ENCODE results near the gene CTNNA3. TPM values are rescaled to one million over a fixed set of nuclear protein-coding genes. Genes with fewer than 3 reads are reported as not detected.

The CTNNA3 gene
- total RNA-seq, 2 donors from 2014 or later = 0.37 to 1.1 TPM

DNA sequence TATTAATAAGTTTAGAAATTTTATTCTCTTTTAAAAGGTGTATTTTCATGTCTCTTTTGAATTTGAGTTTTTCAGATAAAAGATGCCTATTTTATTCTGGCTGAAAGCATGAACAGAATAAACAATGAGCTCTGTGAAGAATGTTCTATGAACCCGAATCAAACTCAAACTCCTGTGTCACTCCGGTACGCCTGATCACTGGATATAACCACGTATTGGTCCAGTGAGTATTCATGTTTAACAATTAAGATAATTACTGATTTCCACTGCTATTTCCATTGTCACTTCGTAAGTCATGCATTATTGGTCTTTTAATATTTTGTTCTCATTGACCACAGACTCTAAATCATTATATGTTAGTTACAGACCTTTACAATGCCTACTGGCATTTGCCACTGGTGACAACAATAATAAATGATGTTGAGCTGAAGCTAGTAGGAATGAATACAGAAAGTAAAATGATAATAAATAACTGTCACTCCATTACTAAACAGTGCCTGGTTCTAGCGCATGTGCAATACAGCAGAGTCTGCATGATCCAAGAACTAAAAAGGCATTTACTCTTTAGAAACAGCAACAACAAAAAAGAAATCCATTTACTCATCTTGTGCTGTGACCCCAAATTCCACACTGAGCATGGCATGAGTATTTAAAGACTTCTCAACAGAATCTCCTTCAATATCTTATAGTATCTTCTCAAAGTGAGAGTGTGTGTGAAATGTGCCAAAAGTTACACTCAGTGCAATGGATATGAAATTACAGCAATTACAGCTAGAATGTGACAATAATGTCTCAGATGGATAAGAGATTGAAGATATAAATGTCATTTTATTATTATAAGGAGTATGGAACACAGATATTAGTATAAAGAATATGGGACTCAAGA, 1597.2 kb downstream of the CTNNA3 start:
- Histone ChIP-seq H3K27me3 (no peaks in the 10 kb centered on the region), H3K36me3 (no peaks in the 10 kb centered on the region), H3K9me3 (no peaks in the 10 kb centered on the region), H3K4me1 (no peaks in the 10 kb centered on the region), H3K9ac (ENCODE audit: low read depth in 2 of 2, low read length in 2 of 2) (no peak overlapping the region), H3K4me3 (no peak overlapping the region), H3K27ac (no peak overlapping the region)
- no peak for DNase-seq
- TF ChIP-seq, protein P1, sequence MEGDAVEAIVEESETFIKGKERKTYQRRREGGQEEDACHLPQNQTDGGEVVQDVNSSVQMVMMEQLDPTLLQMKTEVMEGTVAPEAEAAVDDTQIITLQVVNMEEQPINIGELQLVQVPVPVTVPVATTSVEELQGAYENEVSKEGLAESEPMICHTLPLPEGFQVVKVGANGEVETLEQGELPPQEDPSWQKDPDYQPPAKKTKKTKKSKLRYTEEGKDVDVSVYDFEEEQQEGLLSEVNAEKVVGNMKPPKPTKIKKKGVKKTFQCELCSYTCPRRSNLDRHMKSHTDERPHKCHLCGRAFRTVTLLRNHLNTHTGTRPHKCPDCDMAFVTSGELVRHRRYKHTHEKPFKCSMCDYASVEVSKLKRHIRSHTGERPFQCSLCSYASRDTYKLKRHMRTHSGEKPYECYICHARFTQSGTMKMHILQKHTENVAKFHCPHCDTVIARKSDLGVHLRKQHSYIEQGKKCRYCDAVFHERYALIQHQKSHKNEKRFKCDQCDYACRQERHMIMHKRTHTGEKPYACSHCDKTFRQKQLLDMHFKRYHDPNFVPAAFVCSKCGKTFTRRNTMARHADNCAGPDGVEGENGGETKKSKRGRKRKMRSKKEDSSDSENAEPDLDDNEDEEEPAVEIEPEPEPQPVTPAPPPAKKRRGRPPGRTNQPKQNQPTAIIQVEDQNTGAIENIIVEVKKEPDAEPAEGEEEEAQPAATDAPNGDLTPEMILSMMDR (IDR thresholded peaks at IDR 0.05) = no peak
- intact Hi-C loops (cut with DNase I) = no loop called here

DNA sequence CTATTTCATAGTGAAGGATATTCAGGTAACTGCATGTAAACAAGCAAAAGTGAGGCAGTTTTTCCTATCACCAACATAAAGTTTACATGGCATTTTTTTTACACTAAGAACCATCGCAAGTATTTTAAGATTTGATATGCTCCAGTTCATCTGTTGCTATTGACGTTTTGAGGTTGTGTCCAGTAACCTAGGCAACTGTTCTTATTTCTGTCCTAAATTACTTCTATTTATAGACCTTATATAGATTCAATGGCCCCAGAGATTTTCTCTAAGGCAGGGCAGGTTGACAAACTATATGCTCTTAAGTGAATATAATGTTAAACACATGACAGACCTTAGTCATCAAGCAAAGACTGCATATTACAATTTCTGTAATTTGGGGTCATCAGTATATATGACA, 1600.4 kb downstream of the CTNNA3 start:
- Histone ChIP-seq H3K4me1 (no peaks in the 10 kb centered on the region), H3K9ac (ENCODE audit: low read depth in 2 of 2, low read length in 2 of 2) (no peak overlapping the region), H3K4me3 (no peak overlapping the region), H3K27me3 (no peaks in the 10 kb centered on the region), H3K9me3 (no peaks in the 10 kb centered on the region), H3K27ac (no peak overlapping the region), H3K36me3 (no peaks in the 10 kb centered on the region)
- no peak for DNase-seq
- TF ChIP-seq, protein P1 (IDR thresholded peaks at IDR 0.05) = no peak
- intact Hi-C loops (cut with DNase I) = no loop called here

DNA sequence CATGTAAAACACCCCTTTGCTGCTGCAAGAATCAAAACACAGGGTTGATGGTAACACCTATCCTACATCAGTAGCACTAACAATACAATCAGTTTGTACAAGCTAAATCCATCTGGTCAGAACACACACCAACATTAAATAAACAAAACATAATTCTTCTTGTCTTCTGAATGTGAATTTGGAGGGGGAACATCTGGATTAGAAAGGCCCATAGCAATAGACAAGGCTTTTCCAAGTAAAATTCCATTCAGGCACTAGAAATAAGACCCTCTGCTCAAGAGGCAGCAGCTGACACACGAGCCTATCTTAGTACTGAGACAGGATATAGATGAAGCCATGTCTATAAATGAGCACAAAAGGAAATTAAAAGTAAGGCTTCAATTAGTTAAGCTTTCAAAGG, 1610.1 kb downstream of the CTNNA3 start:
- Histone ChIP-seq H3K4me1 (no peaks in the 10 kb centered on the region), H3K27ac (no peak overlapping the region), H3K9ac (ENCODE audit: low read depth in 2 of 2, low read length in 2 of 2) (no peak overlapping the region), H3K9me3 (no peaks in the 10 kb centered on the region), H3K36me3 (no peaks in the 10 kb centered on the region), H3K27me3 (no peaks in the 10 kb centered on the region), H3K4me3 (no peak overlapping the region)
- no peak for DNase-seq
- intact Hi-C loops (cut with DNase I) = no loop called here
- TF ChIP-seq, protein P1 (IDR thresholded peaks at IDR 0.05) = no peak

- TF ChIP-seq, protein P1 (IDR thresholded peaks at IDR 0.05) = no peak
- Histone ChIP-seq H3K4me3 (no peak overlapping the region), H3K9ac (ENCODE audit: low read depth in 2 of 2, low read length in 2 of 2) (no peak overlapping the region), H3K4me1 (no peaks in the 10 kb centered on the region), H3K27me3 (no peaks in the 10 kb centered on the region), H3K9me3 (no peaks in the 10 kb centered on the region), H3K27ac (no peak overlapping the region), H3K36me3 (no peaks in the 10 kb centered on the region)
- intact Hi-C loops (cut with DNase I) = no loop called here
- no peak for DNase-seq
Observed at GRCh38 chr10:66071907-66072306, 1624.1 kb downstream of the CTNNA3 start.

- no peaks in the 10 kb centered on the region for H3K9me3 ChIP-seq
- H3K4me1 ChIP-seq = no peaks in the 10 kb centered on the region
- intact Hi-C loops (cut with DNase I) = no loop called here
- no peak for DNase-seq
- no peaks in the 10 kb centered on the region for H3K27me3 ChIP-seq
- TF ChIP-seq, protein P1 (IDR thresholded peaks at IDR 0.05) = no peak
- no peak overlapping the region for H3K27ac ChIP-seq
- H3K4me3 ChIP-seq = no peak overlapping the region
- no peaks in the 10 kb centered on the region for H3K36me3 ChIP-seq
- H3K9ac ChIP-seq (ENCODE audit: low read depth in 2 of 2, low read length in 2 of 2) = no peak overlapping the region
Observed at GRCh38 chr10:66058594-66058993, 1637.4 kb downstream of the CTNNA3 start.

Measured in colonic mucosa (tissue), 4 donors.